H1 (cell line): Measurements from ENCODE around the gene MGMT. TPM values are rescaled to one million over a fixed set of nuclear protein-coding genes. Genes with fewer than 3 reads are reported as not detected.

Source experiments
- CEBPB ChIP-seq: IDR thresholded peaks from 2 replicates; pipeline ENCODE4 v1.6.1; 2012; ENCODE audit warnings: low read depth, low read length
- EGR1 ChIP-seq: IDR thresholded peaks from 2 replicates; pipeline ENCODE4 v1.6.1; 2011; ENCODE audit warnings: low read depth, low read length, borderline replicate concordance
- EZH2 ChIP-seq: fragments of 200-600 bp; sonication (generic); IDR thresholded peaks from 2 replicates; pipeline ENCODE4 v1.7.1; 2012; ENCODE audit warnings: low read depth, mild to moderate bottlenecking, moderate library complexity, low read length, inconsistent platforms; ENCODE audit not compliant: severe bottlenecking
- HDAC2 ChIP-seq, 2 experiments: fragments of 300-600 bp in 1 of 2; sonication (generic) in 1 of 2; IDR thresholded peaks; 2 replicates each; pipeline ENCODE4 v1.6.1; 2011 to 2012; ENCODE audit warnings: low read depth in 2 of 2, low read length in 2 of 2, mild to moderate bottlenecking in 2 of 2, moderate library complexity in 2 of 2, borderline replicate concordance in 1 of 2, inconsistent platforms in 1 of 2
- MAFK ChIP-seq: IDR thresholded peaks from 2 replicates; pipeline ENCODE4 v1.6.1; 2012; ENCODE audit warnings: low read depth, mild to moderate bottlenecking, improper control_type of control experiment, low read length
- SP4 ChIP-seq: IDR thresholded peaks from 2 replicates; pipeline ENCODE4 v1.6.1; 2012; ENCODE audit warnings: low read length, inconsistent platforms
- polyA plus RNA-seq, 7 experiments: library from polyadenylated mRNA; depleted of rRNA in 3 of 7; stranded (reverse) in 5 of 7; unstranded in 2 of 7; fragments of >200 nt in 5 of 7; fragments of 200-250 nt in 2 of 7; gene quantifications; 1 replicate in 5 of 7; 2 replicates in 1 of 7; 4 replicates in 1 of 7; pipeline versions ENCODE4 v1.2.1 to v1.2.3, GENCODE V29; 2011 to 2013; ENCODE audit warnings: missing spikeins in 2 of 7, mixed read lengths in 2 of 7
- total RNA-seq: library from RNA; stranded (reverse); fragmentation: NEBNext Ultra II Directional; extraction: Animal tissue kit (Norgen Biotek cat#: 25700); gene quantifications from 2 replicates; pipeline ENCODE4 v1.2.1, GENCODE V29; 2021
- TF ChIP-seq, protein P1 (sequence below): fragments of 300-600 bp; sonication (generic); IDR thresholded peaks from 2 replicates; pipeline ENCODE4 v1.7.1; 2012; ENCODE audit warnings: low read length, moderate library complexity, mild to moderate bottlenecking, inconsistent platforms; ENCODE audit not compliant: insufficient replicate concordance

Gene MGMT
- total and polyA plus RNA-seq, 2 of the 8 experiments (the other 6 are each of a cell fraction or from before 2014, with no cell fraction given): 9.9 to 10.7 TPM

DNA sequence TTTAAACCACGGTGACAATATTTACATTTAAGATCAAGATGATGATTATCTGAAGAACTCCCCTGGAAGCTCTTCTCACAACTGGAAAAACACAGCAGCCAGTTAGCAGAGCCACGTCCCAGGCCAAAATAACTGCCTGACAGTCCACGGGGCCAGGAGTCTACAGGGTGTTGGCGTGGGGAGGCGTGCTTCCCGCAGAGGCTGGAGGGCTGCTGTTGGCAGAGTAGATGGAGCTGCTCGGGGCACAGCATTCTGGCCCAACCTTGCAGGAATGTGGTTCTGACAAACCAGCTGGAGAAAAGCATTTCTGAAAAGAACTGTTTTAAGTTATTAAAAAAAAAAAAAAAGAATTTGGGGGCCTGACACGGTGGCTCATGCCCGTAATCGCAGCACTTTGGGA is 319.2 kb downstream of the MGMT start (continued):
- TF ChIP-seq, protein P1, sequence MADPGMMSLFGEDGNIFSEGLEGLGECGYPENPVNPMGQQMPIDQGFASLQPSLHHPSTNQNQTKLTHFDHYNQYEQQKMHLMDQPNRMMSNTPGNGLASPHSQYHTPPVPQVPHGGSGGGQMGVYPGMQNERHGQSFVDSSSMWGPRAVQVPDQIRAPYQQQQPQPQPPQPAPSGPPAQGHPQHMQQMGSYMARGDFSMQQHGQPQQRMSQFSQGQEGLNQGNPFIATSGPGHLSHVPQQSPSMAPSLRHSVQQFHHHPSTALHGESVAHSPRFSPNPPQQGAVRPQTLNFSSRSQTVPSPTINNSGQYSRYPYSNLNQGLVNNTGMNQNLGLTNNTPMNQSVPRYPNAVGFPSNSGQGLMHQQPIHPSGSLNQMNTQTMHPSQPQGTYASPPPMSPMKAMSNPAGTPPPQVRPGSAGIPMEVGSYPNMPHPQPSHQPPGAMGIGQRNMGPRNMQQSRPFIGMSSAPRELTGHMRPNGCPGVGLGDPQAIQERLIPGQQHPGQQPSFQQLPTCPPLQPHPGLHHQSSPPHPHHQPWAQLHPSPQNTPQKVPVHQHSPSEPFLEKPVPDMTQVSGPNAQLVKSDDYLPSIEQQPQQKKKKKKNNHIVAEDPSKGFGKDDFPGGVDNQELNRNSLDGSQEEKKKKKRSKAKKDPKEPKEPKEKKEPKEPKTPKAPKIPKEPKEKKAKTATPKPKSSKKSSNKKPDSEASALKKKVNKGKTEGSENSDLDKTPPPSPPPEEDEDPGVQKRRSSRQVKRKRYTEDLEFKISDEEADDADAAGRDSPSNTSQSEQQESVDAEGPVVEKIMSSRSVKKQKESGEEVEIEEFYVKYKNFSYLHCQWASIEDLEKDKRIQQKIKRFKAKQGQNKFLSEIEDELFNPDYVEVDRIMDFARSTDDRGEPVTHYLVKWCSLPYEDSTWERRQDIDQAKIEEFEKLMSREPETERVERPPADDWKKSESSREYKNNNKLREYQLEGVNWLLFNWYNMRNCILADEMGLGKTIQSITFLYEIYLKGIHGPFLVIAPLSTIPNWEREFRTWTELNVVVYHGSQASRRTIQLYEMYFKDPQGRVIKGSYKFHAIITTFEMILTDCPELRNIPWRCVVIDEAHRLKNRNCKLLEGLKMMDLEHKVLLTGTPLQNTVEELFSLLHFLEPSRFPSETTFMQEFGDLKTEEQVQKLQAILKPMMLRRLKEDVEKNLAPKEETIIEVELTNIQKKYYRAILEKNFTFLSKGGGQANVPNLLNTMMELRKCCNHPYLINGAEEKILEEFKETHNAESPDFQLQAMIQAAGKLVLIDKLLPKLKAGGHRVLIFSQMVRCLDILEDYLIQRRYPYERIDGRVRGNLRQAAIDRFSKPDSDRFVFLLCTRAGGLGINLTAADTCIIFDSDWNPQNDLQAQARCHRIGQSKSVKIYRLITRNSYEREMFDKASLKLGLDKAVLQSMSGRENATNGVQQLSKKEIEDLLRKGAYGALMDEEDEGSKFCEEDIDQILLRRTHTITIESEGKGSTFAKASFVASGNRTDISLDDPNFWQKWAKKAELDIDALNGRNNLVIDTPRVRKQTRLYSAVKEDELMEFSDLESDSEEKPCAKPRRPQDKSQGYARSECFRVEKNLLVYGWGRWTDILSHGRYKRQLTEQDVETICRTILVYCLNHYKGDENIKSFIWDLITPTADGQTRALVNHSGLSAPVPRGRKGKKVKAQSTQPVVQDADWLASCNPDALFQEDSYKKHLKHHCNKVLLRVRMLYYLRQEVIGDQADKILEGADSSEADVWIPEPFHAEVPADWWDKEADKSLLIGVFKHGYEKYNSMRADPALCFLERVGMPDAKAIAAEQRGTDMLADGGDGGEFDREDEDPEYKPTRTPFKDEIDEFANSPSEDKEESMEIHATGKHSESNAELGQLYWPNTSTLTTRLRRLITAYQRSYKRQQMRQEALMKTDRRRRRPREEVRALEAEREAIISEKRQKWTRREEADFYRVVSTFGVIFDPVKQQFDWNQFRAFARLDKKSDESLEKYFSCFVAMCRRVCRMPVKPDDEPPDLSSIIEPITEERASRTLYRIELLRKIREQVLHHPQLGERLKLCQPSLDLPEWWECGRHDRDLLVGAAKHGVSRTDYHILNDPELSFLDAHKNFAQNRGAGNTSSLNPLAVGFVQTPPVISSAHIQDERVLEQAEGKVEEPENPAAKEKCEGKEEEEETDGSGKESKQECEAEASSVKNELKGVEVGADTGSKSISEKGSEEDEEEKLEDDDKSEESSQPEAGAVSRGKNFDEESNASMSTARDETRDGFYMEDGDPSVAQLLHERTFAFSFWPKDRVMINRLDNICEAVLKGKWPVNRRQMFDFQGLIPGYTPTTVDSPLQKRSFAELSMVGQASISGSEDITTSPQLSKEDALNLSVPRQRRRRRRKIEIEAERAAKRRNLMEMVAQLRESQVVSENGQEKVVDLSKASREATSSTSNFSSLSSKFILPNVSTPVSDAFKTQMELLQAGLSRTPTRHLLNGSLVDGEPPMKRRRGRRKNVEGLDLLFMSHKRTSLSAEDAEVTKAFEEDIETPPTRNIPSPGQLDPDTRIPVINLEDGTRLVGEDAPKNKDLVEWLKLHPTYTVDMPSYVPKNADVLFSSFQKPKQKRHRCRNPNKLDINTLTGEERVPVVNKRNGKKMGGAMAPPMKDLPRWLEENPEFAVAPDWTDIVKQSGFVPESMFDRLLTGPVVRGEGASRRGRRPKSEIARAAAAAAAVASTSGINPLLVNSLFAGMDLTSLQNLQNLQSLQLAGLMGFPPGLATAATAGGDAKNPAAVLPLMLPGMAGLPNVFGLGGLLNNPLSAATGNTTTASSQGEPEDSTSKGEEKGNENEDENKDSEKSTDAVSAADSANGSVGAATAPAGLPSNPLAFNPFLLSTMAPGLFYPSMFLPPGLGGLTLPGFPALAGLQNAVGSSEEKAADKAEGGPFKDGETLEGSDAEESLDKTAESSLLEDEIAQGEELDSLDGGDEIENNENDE: no peak
- TF ChIP-seq CEBPB (no peak), EZH2 (no peak), SP4 (no peak), HDAC2 (IDR thresholded peaks at IDR 0.05; ENCODE audit: borderline replicate concordance in 1 of 2, low read depth in 2 of 2, low read length in 2 of 2) (no peak), MAFK (no peak), EGR1 (no peak)
